ENCODE measurements around the gene WNT8A. TPM values are rescaled to one million over a fixed set of nuclear protein-coding genes. Genes with fewer than 3 reads are reported as not detected.
"Not testable (repeated sequence)": the region's sequence is repeated elsewhere in the genome, so short reads cannot be mapped to it uniquely, and the experiment has no call there.

The WNT8A gene
- not detected in 2 replicates for total RNA-seq (2014; rRNA removed; shearing (Covaris generic); ENCODE audit: low replicate concordance)

GRCh38 chr5:138083702-138084101 is at the start of gene WNT8A:
WNT8A (plus strand) TSS chr5:138084033; CDS start chr5:138084128, 95 bp downstream.
- Histone ChIP-seq H3K4me3 (no peak within 1 kb of the TSS), H3K36me3 (no peaks in the 10 kb centered on the region), H3K9me3 (no peaks in the 10 kb centered on the region), H3K27me3 (peaks cover 4% of the 10 kb centered on the region; the same call in 1 of the 2 replicates)
- no peak for DNase-seq

GRCh38 chr5:138035605-138036537 is 48.0 kb upstream of the WNT8A start:
- H3K36me3 ChIP-seq = peaks cover 7% of the 10 kb centered on the region
- H3K9me3 ChIP-seq = no peaks in the 10 kb centered on the region
- no peak overlapping the region for H3K4me3 ChIP-seq
- H3K27me3 ChIP-seq = no peaks in the 10 kb centered on the region
- peak; percentile 70 for DNase-seq

- no peak overlapping the region for H3K4me3 ChIP-seq
- H3K27me3 ChIP-seq = no peaks in the 10 kb centered on the region
- DNase-seq = no peak
- H3K36me3 ChIP-seq = peaks cover 2% of the 10 kb centered on the region; the same call in 1 of the 2 replicates
- H3K9me3 ChIP-seq = no peaks in the 10 kb centered on the region
Observed at GRCh38 chr5:138037271-138037670, 46.6 kb upstream of the WNT8A start.

GRCh38 chr5:138037907-138038633 is 45.8 kb upstream of the WNT8A start:
- Histone ChIP-seq H3K4me3 (no peak overlapping the region), H3K27me3 (no peaks in the 10 kb centered on the region), H3K36me3 (no peaks in the 10 kb centered on the region), H3K9me3 (no peaks in the 10 kb centered on the region)
- DNase-seq = no peak

GRCh38 chr5:138038826-138039225 is 45.0 kb upstream of the WNT8A start:
- no peaks in the 10 kb centered on the region for H3K9me3 ChIP-seq
- H3K27me3 ChIP-seq = no peaks in the 10 kb centered on the region
- no peaks in the 10 kb centered on the region for H3K36me3 ChIP-seq
- no peak for DNase-seq
- H3K4me3 ChIP-seq = no peak overlapping the region

DNA sequence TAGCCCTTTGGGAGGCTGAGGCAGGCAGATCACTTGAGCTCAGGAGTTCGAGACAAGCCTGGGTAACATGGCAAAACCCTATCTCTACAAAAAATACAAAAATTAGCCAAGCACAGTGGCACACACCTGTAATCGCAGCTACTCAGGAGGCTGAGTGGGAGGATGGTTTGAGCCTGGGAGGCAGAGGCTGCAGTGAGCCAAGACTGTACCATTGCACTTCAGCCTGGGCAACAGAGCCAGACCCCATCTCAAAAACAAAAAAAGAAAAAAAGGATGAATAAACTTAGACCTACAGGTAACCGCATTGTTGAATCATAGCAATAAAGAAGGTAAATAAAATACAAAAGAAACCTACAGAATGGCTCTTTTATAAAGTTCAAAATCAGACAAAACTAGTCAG is 38.5 kb upstream of the WNT8A start:
- H3K9me3 ChIP-seq, H3K4me3 ChIP-seq, H3K27me3 ChIP-seq, DNase-seq, H3K36me3 ChIP-seq: not testable (repeated sequence)

GRCh38 chr5:138051441-138052296 is 32.2 kb upstream of the WNT8A start:
- H3K36me3 ChIP-seq = no peaks in the 10 kb centered on the region
- no peak for DNase-seq
- peaks cover 15% of the 10 kb centered on the region for H3K27me3 ChIP-seq
- no peaks in the 10 kb centered on the region for H3K9me3 ChIP-seq
- no peak overlapping the region for H3K4me3 ChIP-seq

GRCh38 chr5:138052718-138053117 is 31.1 kb upstream of the WNT8A start:
- not testable (repeated sequence) for DNase-seq, H3K9me3 ChIP-seq, H3K4me3 ChIP-seq, H3K36me3 ChIP-seq
- H3K27me3 ChIP-seq = peaks cover 15% of the 10 kb centered on the region

DNA sequence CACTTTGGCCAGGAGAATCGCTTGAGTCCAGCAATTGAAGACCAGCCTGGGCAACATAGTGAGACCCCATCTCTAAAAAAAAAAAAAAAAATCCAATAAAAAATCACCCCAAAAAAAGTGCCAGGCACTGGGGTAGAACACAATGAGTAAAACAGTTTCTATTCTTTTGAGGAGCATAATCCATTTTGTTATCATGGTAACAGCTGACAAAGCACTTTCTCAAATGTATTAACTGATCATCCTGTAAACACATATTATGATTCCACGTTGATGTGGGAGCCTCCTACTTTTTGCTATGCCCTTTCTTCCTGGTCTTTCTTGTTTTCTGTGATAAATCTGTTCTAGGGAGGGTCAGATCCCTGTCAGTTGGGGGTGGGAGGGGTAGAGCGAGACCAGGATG is 30.3 kb upstream of the WNT8A start:
- Histone ChIP-seq H3K9me3 (no peaks in the 10 kb centered on the region), H3K4me3 (no peak overlapping the region), H3K27me3 (peaks cover 15% of the 10 kb centered on the region), H3K36me3 (no peaks in the 10 kb centered on the region)
- DNase-seq = no peak

DNA sequence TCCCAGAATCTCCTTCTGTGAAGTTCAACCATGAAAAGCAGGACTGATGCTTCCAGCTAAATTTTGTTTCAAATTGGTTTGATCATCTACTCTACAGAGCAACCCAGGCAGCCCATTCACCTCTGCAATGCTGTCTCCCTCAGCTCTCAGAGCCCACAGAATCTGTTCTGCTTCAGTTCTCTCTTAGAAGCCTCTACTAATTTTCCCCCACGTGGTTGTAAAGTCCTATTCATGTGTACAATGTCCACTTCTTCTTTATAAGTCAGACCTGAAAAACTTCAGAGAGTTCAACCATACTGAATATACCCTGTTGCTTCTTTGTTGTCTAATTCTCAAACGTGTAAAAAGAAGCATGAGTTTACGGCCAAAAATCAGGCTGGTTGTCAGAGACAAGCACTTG is 29.6 kb upstream of the WNT8A start:
- DNase-seq = no peak
- Histone ChIP-seq H3K36me3 (no peaks in the 10 kb centered on the region), H3K9me3 (no peaks in the 10 kb centered on the region), H3K4me3 (no peak overlapping the region), H3K27me3 (peaks cover 15% of the 10 kb centered on the region)

DNA sequence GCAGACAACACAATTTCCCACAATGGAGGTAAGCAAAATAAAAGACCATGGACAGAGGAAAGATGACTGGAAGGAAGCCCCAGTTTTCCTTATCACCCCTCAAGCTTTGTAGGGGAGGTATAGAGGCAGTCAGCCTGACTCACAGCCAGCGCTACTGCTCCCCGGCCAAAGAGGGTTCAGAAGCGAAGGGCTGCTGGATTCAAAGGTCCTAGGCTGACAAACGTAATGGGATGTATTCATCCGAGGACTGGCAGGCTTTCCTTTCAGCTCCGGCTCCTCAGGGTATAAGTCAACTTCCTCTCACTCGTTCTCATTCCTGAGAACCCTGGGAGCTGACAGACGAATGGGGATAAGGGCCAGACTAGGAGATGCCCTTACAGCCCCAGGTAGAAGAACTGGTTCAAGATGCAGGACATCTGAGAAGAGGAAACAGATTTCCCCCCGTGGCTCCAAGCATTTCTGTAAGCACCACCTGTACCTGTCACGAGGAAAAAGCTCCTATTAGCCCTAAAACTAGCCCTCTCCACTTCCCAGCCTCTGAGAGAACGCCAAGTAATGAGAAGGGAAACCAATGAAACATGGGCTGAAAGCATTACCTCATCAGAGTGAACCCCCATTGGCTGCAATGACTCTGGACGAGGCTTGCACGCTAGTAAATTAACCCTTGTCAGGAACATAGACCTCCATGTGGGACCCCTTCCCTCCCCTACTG is 28.8 kb upstream of the WNT8A start:
- Histone ChIP-seq H3K36me3 (no peaks in the 10 kb centered on the region), H3K4me3 (no peak overlapping the region), H3K9me3 (no peaks in the 10 kb centered on the region), H3K27me3 (peaks cover 15% of the 10 kb centered on the region)
- peak; percentile 4 for DNase-seq

GRCh38 chr5:138064526-138064925 is 19.3 kb upstream of the WNT8A start:
- H3K4me3 ChIP-seq = no peak overlapping the region
- DNase-seq = peak; percentile 31

DNA sequence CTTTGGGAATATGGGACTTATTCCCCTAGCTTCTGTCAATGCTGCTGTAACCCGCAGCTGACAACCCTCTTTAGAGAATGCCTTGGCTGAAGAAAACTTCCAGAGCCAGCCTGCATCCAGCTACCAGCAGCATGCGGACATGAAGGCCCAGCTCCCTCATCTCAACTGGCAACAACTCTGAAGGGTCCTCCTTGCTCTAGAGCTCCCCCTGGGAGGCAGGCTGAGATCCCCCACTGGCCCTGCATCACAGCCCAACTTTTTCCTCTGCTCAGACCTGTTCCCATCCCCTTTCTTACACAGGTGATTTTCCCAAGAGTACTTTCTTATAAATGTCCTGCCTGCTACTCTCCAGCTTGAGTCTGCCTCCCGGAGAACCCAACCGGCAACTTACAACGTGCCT is 18.7 kb upstream of the WNT8A start:
- H3K27me3 ChIP-seq = no peaks in the 10 kb centered on the region
- no peaks in the 10 kb centered on the region for H3K9me3 ChIP-seq
- DNase-seq = no peak
- H3K36me3 ChIP-seq = no peaks in the 10 kb centered on the region
- no peak overlapping the region for H3K4me3 ChIP-seq

More at GRCh38 chr5:138064526-138064925, 19.3 kb upstream of the WNT8A start:
- no peaks in the 10 kb centered on the region for H3K27me3 ChIP-seq
- H3K36me3 ChIP-seq = no peaks in the 10 kb centered on the region
- no peaks in the 10 kb centered on the region for H3K9me3 ChIP-seq

DNA sequence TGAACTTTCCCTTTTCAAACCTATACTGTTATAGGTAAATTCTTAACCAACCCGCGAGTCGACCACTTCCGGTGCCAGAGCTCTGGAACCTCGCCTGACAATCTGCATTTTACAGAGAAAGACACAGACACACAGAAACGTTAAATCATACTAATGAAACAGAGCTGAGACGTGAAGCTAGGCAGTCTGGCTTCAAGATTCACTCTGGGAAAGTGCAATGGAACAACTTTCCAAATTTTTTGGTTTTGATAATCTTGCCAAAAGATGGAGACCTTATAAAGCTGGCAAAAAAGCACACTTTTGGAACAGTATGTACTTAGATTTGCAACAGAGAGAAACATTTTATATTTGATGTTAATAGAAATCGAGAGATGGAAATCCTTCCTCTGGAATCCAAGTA is 15.9 kb upstream of the WNT8A start:
- Histone ChIP-seq H3K27me3 (no peaks in the 10 kb centered on the region), H3K4me3 (no peak overlapping the region), H3K9me3 (no peaks in the 10 kb centered on the region), H3K36me3 (no peaks in the 10 kb centered on the region)
- no peak for DNase-seq

- Histone ChIP-seq H3K9me3 (no peaks in the 10 kb centered on the region), H3K36me3 (no peaks in the 10 kb centered on the region), H3K27me3 (no peaks in the 10 kb centered on the region), H3K4me3 (peak overlapping the region; percentile 34)
- DNase-seq = peak; percentile 81
Observed at GRCh38 chr5:138068742-138069600, 14.9 kb upstream of the WNT8A start.
